ENCODE results near the gene RUNX2.

Gene RUNX2

DNA sequence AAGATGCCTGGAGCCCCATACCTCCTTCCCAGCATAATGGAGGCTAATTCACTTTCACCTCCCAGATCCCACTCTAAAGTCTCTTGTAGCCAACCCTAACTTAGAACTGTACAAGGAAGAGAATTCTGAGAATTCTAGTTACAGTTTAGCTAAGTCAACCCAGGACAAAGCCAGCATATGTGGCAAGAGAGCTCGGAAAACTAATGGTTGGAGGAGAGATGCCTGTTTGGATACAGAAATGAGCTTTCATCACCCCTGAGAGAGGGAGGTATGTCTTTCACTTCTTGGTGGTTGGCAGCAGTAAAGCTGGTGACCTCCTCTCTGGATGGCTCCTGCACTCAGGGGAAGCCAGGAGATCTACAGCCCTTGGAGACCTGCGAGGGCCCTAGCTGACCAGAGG lies 302.2 kb downstream of the RUNX2 start:
- no peak for DNase-seq

GRCh38 chr6:45630801-45631200 lies 302.7 kb downstream of the RUNX2 start:
- DNase-seq: no peak

- DNase-seq: no peak
These were observed 303.3 kb downstream of the RUNX2 start for GRCh38 chr6:45631396-45631795.

DNA sequence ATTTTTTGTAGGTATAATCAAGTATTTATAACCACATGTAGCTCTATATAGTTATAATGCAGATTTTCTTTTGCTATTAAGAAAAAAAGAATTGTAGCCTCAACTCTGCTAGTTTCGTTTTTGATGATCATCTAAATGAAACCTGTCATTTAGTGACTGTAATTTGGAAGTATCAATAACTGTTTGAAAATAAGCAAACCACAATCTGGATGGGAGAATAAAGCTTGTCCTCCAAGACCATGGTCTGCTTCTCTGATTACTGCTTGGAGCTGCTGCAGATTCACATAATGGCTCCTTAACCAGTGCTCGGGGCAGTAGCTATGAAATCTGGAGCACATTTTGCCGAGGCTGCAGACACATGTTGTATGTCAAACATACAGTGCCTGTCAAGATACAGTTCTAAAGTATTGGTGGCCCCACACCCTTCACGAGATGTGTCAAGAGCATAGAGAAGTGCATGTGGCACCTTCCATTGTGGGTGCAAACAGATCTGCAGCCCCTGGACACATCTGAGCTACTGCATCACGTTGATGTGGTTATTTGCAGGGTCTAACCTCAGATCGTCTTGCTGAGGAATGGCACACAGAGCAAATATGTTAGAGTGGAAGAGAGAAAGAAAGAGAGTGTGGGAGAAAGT lies 305.3 kb downstream of the RUNX2 start:
- no peak for DNase-seq

DNA sequence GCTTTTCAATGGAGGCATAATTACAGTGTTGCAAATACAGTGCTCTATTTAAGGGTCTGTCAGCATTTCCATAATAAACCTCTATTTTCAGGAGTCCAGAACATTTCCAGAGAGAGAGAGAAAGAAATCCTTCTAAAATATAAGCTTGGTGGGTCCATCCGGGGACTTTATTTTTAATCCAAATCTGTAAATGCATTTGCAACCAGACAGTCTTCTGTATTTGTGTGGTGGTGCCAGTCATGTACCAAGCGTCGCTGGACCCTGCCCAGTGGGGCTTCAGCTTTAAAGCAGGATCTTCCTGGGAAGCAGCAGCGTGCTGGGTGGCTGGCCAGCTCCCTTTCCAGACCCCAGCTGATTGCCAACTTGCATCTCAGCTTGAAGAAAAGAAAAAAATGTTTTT lies 306.1 kb downstream of the RUNX2 start:
- DNase-seq: no peak

- no peak for DNase-seq
These were observed 307.2 kb downstream of the RUNX2 start for GRCh38 chr6:45635284-45635867.

DNA sequence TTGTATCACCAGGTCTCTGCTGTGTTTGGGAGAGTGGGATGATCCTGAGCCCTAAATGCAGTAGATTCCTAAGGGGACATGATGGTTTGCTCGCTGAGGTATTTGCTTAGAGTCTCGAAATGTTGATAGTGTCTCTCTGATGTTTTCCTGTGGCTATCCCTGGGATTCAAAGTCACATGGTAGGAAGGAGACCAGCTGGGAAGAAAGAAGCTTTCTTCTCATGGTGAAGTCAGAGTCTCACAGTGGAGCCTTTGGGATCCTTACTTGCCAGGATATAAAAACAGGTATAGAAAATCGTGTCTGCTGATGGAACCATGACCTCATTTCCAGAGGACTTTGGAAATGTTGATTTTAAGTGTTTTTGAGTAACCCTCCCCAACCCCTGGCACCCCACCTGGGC lies 308.9 kb downstream of the RUNX2 start:
- DNase-seq: no peak

DNA sequence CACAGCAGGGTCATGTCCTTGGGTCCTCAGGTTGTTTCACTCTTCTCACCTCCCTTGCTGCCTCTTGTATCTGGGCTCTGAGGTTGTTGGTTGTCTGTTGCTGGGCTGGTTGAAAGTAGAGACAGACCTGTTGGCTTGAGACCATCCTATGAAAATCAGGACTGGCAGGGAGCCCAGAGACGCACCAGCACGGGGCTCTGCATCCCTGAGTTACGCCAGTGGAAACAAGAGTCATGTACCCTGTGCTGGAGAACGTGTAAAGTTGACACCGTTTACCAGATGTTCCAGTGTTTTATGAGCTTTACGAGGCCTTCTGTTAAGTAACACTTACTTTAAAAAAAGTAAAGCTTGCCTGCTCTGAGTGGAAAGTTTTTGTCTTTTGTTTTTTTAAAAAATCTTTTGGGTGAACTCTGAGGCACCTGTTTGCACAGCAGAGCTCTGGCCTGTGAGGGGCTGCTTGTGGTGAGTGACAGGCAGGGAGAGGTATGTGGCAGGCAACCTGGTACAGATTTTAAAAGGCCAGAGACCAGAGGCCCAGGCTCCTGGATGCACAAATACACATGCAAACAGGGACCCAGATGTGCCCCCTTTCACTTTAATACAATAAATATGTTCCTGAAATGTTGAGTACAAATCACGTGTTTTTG lies 309.6 kb downstream of the RUNX2 start:
- no peak for DNase-seq

DNA sequence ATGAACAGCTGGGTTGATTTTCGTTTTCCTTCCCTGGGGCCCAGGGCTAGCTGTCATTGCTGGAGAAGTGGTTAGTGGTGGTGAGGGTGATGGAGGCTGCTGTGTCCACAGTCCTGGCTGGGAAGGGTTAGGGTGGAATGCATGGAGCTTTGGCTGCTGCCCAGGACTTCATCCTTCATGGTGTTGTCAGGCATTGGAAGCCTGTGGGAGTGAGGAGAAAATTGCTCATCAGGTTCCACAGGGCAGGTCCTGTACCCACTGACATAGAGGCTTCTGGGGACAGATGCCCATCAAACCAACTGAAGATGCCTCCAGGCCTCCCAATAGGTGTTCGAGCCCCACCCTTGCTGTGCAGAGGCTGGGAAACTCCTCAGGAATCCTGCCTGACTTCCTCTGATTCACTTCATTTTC lies 312.0 kb downstream of the RUNX2 start:
- no peak for DNase-seq

DNA sequence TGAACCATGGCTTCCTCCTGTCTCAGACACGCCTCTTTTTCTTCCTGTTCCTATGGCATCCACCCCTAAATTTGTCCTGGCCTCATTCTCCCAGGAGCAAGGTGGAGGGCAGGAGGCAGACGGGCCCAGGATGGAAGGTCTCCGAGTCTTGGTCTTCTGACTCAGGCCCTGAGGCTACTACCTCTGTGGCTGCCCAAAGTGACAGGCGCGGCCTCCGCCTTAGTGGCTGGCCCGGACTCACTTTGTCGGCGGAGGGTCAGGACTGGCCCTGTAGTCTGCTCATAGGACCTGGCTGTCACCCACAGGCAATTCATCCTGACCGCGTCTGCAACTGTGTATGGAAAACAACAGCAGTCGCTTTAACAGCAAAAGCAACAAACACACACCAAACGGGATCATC lies 312.7 kb downstream of the RUNX2 start:
- DNase-seq: no peak

- DNase-seq: no peak
These were observed 314.4 kb downstream of the RUNX2 start for GRCh38 chr6:45642331-45643125.

- no peak for DNase-seq
These were observed 315.0 kb downstream of the RUNX2 start for GRCh38 chr6:45643126-45643525.

DNA sequence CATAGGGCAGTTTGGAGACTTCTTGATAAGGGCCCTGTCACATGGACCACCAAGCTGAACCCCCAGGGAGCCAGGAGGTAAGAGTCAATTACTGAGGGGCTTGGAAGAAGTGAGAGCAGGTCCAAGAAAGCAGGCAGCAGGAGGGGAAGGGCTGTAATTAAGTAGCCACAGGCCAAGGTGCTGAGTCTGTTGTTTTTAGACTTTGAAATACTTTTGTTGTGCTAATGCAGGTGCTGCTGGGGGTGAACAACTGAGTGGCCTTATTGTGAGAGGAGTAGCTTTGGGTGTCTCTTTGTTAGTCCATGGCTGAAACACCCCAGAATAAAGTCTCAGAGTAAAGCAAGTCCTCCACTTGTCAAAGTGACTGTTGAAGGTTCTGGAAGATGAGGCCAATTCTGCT lies 316.6 kb downstream of the RUNX2 start:
- DNase-seq: no peak

- no peak for DNase-seq
These were observed 317.2 kb downstream of the RUNX2 start for GRCh38 chr6:45645302-45645701.

- no peak for DNase-seq
These were observed 319.5 kb downstream of the RUNX2 start for GRCh38 chr6:45647341-45648261.

DNA sequence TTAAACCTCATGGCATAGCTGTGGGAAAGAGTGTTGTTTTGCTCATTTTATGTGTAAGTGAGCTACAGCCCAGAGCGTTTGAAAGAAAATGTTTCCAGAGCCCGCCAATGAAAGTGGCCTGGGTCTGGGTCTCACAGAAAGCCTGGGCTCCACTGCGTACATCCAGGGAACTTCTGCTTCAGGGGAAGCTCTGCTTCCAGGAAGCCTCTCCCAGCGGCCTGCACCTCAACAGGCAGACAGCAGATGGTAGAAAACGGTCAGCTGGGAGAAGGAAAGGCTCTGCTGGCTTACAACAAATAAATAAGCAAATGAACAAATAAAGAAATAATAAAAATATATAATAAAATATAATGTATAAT lies 320.1 kb downstream of the RUNX2 start:
- DNase-seq: no peak

- DNase-seq: no peak
These were observed 322.5 kb downstream of the RUNX2 start for GRCh38 chr6:45650524-45651135.

DNA sequence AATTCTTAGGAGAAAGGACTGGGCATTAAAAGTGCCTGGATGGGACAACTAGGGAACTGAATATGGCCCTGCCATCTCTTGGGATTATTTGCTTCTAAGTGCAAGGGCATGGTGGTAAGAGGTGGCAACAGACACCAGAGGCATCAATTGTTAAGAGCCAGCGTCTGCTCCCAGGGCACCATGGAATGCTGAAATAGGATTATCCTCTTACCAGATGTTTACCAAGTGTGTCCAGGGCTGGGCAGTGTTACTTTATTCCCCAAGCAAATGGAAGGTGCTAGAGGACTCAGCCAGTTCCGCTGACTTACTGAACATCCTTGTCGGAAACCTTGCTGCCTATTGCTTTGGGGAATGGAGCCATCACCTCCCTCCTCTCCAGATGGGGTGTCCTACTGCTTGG lies 323.2 kb downstream of the RUNX2 start:
- no peak for DNase-seq

DNA sequence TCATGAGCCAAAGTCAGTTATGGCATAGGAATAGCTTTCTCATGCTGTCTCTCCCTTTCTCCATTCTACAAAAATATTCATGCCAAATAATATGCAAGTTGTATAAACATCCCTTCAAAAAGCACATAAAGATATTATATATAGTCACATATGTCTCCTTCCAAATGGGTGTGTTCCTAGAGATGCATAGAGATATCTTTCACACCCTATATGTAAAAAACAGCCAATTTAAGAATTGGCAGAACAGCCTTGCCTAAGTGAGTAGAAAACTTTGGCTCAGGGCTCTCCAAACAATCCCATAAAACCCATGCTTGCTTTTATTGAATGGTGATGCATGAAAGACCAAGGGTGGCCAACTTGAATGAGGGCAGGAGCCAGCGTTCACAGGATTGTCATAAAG lies 324.3 kb downstream of the RUNX2 start:
- DNase-seq: no peak

GRCh38 chr6:45653117-45653883 lies 325.2 kb downstream of the RUNX2 start:
- no peak for DNase-seq

- DNase-seq: no peak
These were observed 326.5 kb downstream of the RUNX2 start for GRCh38 chr6:45654673-45655072.
